AG04450 (cell line): ENCODE data around the gene GLRX. TPM values are rescaled to one million over a fixed set of nuclear protein-coding genes. Genes with fewer than 3 reads are reported as not detected.

ENCODE experiments used
- CTCF ChIA-PET: fragments of 300-600, 350-600 bp; formaldehyde crosslinking; extraction: SDS; loops from one replicate; lab custom pipeline; 2022; ENCODE audit warnings: antibody characterized with exemption, inconsistent platforms; lab: Charles Lee
- POLR2A ChIA-PET: fragments of 350-600 bp; formaldehyde crosslinking; extraction: SDS; loops from one replicate; lab custom pipeline; 2021; ENCODE audit warnings: antibody characterized with exemption, inconsistent platforms; lab: Yijun Ruan, JAX
- DNase-seq: peaks from one replicate; pipeline ENCODE4 v3.0.0-alpha.2; 2011; ENCODE audit warnings: low read depth, low spot score
- H3K27ac ChIP-seq: one replicate; pipeline ENCODE4 v1.5.1; 2012; ENCODE audit warnings: low read depth, low read length, control low read depth
- H3K27me3 ChIP-seq: one replicate; pipeline ENCODE4 v1.6.0; 2012; ENCODE audit warnings: low read length; ENCODE audit not compliant: control insufficient read depth, insufficient read depth
- H3K4me3 ChIP-seq: 2 replicates; pipeline ENCODE4 v1.5.1; 2011; ENCODE audit warnings: mild to moderate bottlenecking, low read depth, low read length, control low read depth
- H3K9me3 ChIP-seq: 2 replicates; pipeline ENCODE4 v1.5.1; 2012; ENCODE audit warnings: low read length; ENCODE audit not compliant: control insufficient read depth, insufficient read depth
- CTCF ChIP-seq: IDR thresholded peaks from 2 replicates; pipeline ENCODE4 v1.5.1; 2011; ENCODE audit warnings: low read depth, low read length, control low read depth, inconsistent platforms
- polyA plus RNA-seq: library from polyadenylated mRNA; depleted of rRNA; stranded (reverse); fragments of >200 nt; gene quantifications from 2 replicates; pipeline ENCODE4 v1.2.3, GENCODE V29; 2011

Gene GLRX
- polyA plus RNA-seq, 1 experiment = 233 TPM

GRCh38 chr5:95783661-95784060 is 38.9 kb downstream of the GLRX start:
- TF ChIP-seq CTCF = no peak
- Histone ChIP-seq H3K9me3 (no peaks in the 10 kb centered on the region), H3K27ac (no peak overlapping the region), H3K27me3 (no peaks in the 10 kb centered on the region), H3K4me3 (no peak overlapping the region)
- DNase-seq = no peak
- POLR2A ChIA-PET = interaction anchor here (0.7 kb wide), 1 partner anchor 37 kb away, joined by 6 read pairs; no protein-coding TSS in a partner anchor
- CTCF ChIA-PET = interaction anchor here (1.0 to 4.3 kb wide), 3 partner anchors 65 to 138 kb away, joined by 3 to 84 read pairs (median 5); no protein-coding TSS in a partner anchor

DNA sequence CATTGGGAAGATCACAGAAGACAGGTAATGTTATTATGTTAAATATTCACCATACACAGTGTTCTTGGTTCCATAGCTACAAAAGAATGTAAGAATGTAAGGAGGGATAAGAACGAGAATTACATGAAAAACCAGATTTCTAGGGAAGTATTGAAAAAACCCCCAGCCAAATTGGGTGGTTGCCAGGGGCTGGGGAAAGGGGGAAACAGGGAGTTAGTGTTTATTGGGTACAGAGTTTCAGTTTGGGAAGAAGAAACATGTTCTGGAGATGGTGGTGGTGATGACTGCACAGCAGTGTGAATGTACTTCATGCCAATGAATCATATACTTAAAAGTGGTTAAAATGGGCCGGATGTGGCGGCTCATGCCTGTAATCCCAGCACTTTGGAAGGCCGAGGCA is 40.3 kb downstream of the GLRX start:
- Histone ChIP-seq H3K27me3 (no peaks in the 10 kb centered on the region), H3K4me3 (no peak overlapping the region), H3K27ac (no peak overlapping the region), H3K9me3 (no peaks in the 10 kb centered on the region)
- TF ChIP-seq CTCF = no peak
- CTCF ChIA-PET = interaction anchor here (0.6 to 4.3 kb wide), 21 partner anchors 9 to 560 kb away, joined by 3 to 84 read pairs (median 7); partner anchors contain the start of genes GLRX and RFESD
- DNase-seq = no peak
- POLR2A ChIA-PET = interaction anchor here (0.7 to 1.3 kb wide), 3 partner anchors 20 to 40 kb away, joined by 4 to 5 read pairs (median 4); partner anchors contain the start of gene GLRX

DNA sequence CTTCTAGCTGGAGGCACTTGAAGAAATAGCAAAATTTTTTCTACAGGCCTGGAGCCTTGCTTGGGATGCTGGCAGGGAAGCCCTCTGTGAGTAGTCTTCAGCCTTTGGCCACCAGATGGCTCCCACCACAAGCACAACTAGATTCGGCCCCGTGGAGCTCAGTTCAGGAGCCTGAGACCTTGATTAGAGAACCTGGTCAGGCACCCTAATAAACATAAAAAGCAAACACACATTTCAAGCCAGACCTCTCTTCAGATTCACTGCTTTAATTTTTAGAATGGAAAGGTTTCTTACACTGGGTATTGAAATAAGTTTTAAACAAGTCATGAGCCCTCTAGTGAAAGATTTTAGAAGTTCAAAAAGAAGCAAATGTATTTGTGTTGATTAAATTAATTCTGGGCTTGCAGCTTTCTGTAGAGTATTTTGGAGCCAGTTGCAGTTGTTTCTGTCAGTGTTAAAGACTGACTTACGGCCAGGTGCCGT is 41.4 kb downstream of the GLRX start:
- H3K27ac ChIP-seq = no peak overlapping the region
- DNase-seq = no peak
- ChIA-PET CTCF (interaction anchor here (0.5 to 4.3 kb wide), 38 partner anchors 10 to 833 kb away, joined by 3 to 84 read pairs (median 5); partner anchors contain the start of genes GLRX and RFESD), POLR2A (interaction anchor here (1.1 to 1.3 kb wide), 4 partner anchors 19 to 68 kb away, joined by 3 to 8 read pairs (median 4); partner anchors contain the start of gene GLRX)
- no peaks in the 10 kb centered on the region for H3K27me3 ChIP-seq
- H3K4me3 ChIP-seq = no peak overlapping the region
- peak; percentile 88 for TF ChIP-seq CTCF
- H3K9me3 ChIP-seq = no peaks in the 10 kb centered on the region

GRCh38 chr5:95780597-95780996 is 41.9 kb downstream of the GLRX start:
- no peaks in the 10 kb centered on the region for H3K27me3 ChIP-seq
- H3K9me3 ChIP-seq = no peaks in the 10 kb centered on the region
- ChIA-PET POLR2A (interaction anchor here (1.1 to 1.2 kb wide), 2 partner anchors 20 to 68 kb away, joined by 3 to 8 read pairs; no protein-coding TSS in a partner anchor), CTCF (interaction anchor here (0.6 to 4.3 kb wide), 30 partner anchors 10 to 555 kb away, joined by 3 to 84 read pairs (median 6); partner anchors contain the start of genes GLRX and RFESD)
- no peak overlapping the region for H3K4me3 ChIP-seq
- DNase-seq = no peak
- H3K27ac ChIP-seq = peak overlapping the region; percentile 22
- TF ChIP-seq CTCF = no peak

GRCh38 chr5:95779611-95780010 is 42.9 kb downstream of the GLRX start:
- POLR2A ChIA-PET = interaction anchor here (1.1 to 1.2 kb wide), 2 partner anchors 19 to 47 kb away, joined by 3 read pairs; no protein-coding TSS in a partner anchor

More at GRCh38 chr5:95779611-95780010, 42.9 kb downstream of the GLRX start:
- TF ChIP-seq CTCF = no peak
- CTCF ChIA-PET = interaction anchor here (0.8 to 4.2 kb wide), 3 partner anchors 67 to 136 kb away, joined by 3 to 26 read pairs (median 9); no protein-coding TSS in a partner anchor
- no peak for DNase-seq
- peak overlapping the region; percentile 59 for H3K27ac ChIP-seq
- no peaks in the 10 kb centered on the region for H3K27me3 ChIP-seq
- no peak overlapping the region for H3K4me3 ChIP-seq
- H3K9me3 ChIP-seq = no peaks in the 10 kb centered on the region
